NCI-H2196 (cell line): Measurements from ENCODE around the gene SH2D3C.

Source experiments
- DNase-seq: peaks from one replicate; lab custom pipeline; 2025; ENCODE audit not compliant: unreplicated experiment; lab: John Stamatoyannopoulos, UW

Gene SH2D3C

GRCh38 chr9:127721391-127721821, 57.1 kb downstream of the SH2D3C start:
- DNase-seq, result no peak

DNA sequence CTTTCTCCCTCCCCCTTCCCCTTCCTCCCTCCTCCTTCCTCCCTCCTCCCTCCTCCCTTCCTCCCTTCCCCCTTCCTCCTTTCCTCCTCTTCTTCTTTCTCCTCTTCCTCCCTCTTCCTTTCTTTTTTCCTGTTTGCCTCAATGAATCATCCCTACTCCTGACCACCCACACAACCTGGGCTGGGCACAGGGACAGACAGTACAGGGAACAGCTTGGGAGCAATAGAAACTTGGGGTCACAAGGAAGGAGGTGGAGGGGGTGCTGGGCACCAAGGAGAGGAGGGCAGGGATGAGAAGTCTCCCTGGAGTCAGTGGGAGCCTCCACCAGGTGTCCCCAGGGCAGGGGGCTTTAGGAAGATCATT, 57.6 kb downstream of the SH2D3C start:
- DNase-seq, result no peak

GRCh38 chr9:127720031-127720864, 58.2 kb downstream of the SH2D3C start:
- no peak for DNase-seq

DNA sequence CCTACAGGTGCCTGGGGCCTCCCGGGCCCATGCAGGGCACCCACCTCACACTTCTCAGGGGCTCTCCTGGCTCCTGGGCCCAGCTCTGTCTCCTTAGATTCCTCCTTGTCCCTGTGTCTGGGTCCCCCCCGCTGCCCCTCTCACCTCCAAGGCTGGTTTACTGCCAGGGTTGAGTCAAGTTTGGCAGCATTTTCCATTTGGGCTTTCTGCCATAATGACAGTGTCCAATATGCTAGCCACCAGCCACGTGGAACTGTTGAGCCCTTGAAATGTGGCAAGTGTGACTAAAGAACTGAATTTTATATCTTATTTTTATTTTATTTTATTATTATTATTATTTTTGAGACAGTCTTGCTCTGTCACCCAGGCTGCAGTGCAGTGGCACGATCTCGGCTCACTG, 60.7 kb downstream of the SH2D3C start:
- DNase-seq, result no peak

GRCh38 chr9:127716412-127716811, 62.1 kb downstream of the SH2D3C start:
- DNase-seq, result no peak

DNA sequence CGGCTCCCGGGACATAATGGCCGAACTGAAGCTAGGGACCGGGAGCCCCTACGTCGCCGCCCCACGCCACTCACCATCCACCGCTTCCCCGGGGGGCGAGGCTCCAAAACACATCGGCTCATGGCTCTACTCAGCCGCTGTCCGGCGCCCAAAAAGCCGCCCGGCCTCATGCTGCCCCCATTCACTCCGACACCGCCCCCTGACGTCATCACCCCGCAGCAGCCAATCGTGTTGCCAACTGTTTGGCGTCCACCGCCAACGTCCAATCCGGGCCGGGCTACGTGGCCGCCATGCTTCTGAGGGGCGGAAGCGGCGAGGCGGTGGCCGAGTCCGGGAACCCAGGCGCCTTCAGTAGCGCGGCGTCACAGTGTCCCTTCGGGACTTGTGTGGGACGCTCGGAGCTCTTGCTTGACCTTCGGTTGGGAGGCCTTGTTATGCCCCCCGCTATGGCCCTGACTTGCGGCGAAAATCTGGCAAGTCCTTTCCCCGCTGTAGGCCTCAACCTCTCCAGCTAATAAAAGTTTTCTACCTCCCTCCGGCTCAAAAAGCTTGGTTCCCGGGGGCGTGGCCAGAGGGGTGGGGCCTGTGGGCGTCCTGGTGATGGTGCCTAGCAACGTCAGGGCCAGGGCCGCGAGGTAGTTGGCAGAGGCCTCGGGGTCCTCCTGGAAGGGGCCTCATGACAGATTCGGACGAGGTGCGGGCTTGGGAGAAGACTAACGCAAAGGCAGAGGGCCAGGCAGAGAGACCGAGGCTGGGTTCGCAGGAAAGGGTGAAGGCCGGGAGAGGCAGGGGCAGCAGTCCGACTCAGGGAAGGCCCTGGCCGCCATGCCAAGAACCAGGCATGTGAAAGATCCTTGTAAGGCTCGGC, 62.8 kb downstream of the SH2D3C start, which contains the start of the genes PTRH1 and TTC16:
PTRH1 (minus strand) TSS at position 194 of the 868 bp plus-strand sequence; CDS start at position 170, 24 bp downstream.
TTC16 (plus strand) TSS at position 610 of the 868 bp plus-strand sequence; CDS start at position 677, 67 bp downstream.
- DNase-seq, result peak; percentile 94

- no peak for DNase-seq
Observed at GRCh38 chr9:127714951-127715469, 63.5 kb downstream of the SH2D3C start.

GRCh38 chr9:127714020-127714750, 64.3 kb downstream of the SH2D3C start:
- DNase-seq, result no peak

DNA sequence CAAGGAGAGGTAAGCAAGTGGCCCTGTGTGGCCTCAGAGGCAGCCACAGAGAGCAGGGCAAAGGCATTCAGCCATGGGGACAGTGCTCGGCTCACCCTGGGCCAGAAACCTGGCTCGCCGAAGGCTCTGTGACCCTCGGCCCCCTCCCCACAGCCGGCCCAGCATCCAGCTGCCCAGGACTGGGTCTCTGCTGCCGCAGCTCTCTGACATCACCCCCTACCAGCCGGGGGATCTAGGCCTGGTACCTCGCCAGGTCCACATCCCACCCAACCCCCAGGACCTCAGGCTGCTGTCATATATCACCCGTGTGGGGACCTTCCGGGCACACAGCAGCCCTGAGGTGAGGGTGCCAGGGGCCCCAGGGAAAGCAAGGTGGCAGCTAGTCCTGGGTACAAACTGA, 65.6 kb downstream of the SH2D3C start:
- DNase-seq, result no peak

DNA sequence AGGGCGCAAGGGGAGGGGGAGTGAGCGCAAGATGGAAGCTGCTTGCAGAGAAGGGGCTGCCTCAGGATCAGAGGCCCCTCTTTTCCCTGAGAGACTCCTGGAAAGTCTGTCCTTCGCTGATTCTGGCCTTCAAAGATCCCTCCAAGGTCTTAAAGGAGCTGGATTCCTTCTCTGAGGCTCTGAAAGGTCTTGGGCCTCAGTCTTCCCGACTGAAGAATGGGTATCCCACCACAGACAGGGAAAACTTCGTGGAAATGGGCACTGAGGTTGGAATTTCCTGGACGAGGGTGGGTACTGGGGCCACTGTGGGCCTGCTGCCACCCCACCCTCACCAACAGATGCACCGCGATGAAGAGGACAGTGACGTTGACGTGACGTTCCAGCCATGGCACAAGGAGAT, 66.1 kb downstream of the SH2D3C start:
- DNase-seq, result no peak

GRCh38 chr9:127711831-127712274, 66.6 kb downstream of the SH2D3C start:
- peak; percentile 30 for DNase-seq

- DNase-seq, result no peak
Observed at GRCh38 chr9:127711226-127711701, 67.2 kb downstream of the SH2D3C start.

DNA sequence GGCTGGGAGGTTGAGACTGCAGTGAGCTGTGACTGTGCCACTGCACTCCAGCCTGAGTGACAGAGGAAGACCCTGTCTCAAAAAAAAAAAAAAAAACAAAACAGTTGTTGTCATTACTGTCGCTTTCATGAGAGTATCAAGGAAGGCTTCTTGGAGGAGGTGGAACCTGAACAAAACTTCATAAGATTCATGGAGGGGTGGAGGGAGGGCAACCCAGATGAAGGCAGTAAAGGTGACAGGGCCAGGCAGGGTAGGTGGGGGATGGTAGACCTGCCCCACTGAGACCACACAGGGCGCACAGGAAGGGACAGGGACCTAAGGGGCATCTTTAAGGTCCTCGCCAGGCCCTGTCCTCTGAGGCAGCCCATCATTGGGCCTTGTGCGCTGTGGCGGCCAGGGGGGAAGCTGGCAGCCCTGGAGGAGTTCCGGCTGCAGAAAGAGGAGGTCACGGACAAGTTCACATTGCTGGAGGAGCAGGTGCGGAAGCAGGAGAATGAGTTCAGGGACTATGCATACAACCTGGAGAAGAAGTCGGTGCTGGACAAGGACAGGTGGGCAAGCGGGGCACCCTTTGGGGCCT, 68.2 kb downstream of the SH2D3C start:
- DNase-seq, result no peak

- DNase-seq, result no peak
Observed at GRCh38 chr9:127708952-127709587, 69.4 kb downstream of the SH2D3C start.

DNA sequence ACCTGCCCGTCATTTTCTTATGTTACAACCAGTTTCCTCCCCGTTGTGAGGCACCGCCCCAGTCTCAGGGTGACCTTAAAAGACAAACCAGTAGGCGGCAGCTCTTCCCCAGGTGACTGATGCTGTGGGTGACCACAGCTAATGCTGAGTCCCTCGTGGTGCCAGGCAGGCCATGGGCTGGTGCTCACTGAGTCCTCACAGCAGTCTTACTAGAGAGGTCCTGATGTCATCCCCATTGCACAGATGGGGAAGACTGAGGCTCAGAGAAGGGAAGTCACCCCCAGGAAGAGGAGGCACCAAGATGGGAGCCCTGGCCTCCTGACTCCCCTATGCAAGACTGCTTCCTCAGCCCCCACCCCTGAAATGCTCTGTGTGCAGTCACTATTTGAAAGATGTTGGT, 70.7 kb downstream of the SH2D3C start:
- no peak for DNase-seq

DNA sequence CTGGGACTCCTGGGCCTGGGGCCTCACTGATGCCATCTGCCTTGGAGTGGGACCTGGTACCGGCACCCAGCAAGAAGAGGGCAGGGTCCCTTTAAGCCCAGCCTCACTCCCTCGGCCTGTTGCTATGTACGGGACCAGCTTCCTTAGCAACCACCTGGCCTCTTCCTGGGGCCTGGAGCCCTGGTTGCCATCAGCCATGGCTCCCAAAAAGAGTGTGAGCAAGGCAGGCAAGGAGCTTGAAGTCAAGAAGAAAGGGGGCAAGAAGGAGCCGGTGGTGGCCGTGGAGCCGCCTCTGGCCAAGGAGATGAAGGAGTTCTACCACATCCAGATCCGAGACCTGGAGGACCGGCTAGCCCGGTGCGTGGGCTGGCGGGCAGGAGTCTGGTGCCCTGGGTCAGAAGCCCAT, 71.6 kb downstream of the SH2D3C start, which contains the start of gene CFAP157:
CFAP157 (plus strand) TSS at position 153 of the 406 bp plus-strand sequence; CDS start at position 197, 44 bp downstream.
- peak; percentile 48 for DNase-seq

DNA sequence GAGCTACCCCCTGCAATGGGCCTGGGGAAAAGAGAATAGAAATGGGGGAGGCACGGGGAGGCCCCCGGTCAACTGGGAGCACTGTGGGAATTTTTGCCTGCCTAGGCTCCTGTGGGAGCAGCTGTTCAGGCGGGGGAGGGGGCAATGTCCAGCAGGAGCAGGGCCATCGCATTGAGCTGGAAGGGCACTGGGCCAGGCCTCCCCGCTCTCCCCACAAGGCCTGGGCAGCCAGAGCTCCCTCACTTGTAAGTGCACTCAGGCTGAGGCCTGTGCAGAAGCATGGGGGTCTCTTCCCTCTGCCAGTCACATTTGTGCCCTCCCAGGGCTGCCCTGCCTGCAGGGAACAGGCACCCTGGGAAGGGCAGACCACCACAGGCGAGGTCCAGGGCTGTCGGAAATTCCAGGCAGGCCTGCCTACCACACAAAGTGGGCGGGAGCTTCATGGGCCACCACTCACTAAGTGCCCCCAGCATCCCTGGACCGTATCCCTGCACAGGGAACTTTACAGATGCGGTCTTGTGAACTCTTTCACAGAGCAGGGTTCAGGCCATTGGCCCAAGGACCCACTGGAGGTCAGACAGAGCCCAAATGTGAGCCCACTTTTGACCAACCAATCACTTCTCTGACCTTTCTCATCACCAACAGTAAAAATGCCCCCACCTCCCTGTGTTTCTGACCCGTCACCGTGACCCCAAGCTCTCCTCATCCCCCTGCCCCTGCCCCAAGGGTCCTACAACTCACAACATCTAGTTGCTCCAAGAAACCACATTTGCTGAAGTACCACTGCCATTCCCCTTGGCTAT, 72.7 kb downstream of the SH2D3C start:
- no peak for DNase-seq

GRCh38 chr9:127703289-127703946, 75.0 kb downstream of the SH2D3C start:
- DNase-seq, result no peak
